Measurements from ENCODE around the gene MRPS15.
"Not testable (repeated sequence)": the region's sequence is repeated elsewhere in the genome, so short reads cannot be mapped to it uniquely, and the experiment has no call there.

MRPS15 gene

GRCh38 chr1:36481771-36482723 is 17.9 kb upstream of the MRPS15 start:
- TF ChIP-seq POLR2A (IDR thresholded peaks at IDR 0.05; ENCODE audit: low read depth, low read length): no peak
- no peak for TF ChIP-seq TAF1 (IDR thresholded peaks at IDR 0.05; ENCODE audit: borderline replicate concordance, low read depth, low read length)
- TF ChIP-seq POLR2AphosphoS5 (IDR thresholded peaks at IDR 0.05; ENCODE audit: low read depth, low read length): no peak
- DNase-seq (ENCODE audit: insufficient read length) (no peak), FAIRE-seq (no peak)

GRCh38 chr1:36481091-36481490 is 16.9 kb upstream of the MRPS15 start:
- FAIRE-seq (no peak), DNase-seq (ENCODE audit: insufficient read length) (no peak)
- TF ChIP-seq POLR2AphosphoS5 (IDR thresholded peaks at IDR 0.05; ENCODE audit: low read depth, low read length) (no peak), POLR2A (IDR thresholded peaks at IDR 0.05; ENCODE audit: low read depth, low read length) (no peak), TAF1 (IDR thresholded peaks at IDR 0.05; ENCODE audit: borderline replicate concordance, low read depth, low read length) (no peak)

- no peak for FAIRE-seq
- no peak for DNase-seq (ENCODE audit: insufficient read length)
- TF ChIP-seq POLR2AphosphoS5 (IDR thresholded peaks at IDR 0.05; ENCODE audit: low read depth, low read length) (no peak), POLR2A (IDR thresholded peaks at IDR 0.05; ENCODE audit: low read depth, low read length) (no peak), TAF1 (IDR thresholded peaks at IDR 0.05; ENCODE audit: borderline replicate concordance, low read depth, low read length) (no peak)
Measured at GRCh38 chr1:36480161-36480560, 16.0 kb upstream of the MRPS15 start.

- no peak for FAIRE-seq
- TF ChIP-seq POLR2A (IDR thresholded peaks at IDR 0.05; ENCODE audit: low read depth, low read length) (no peak), POLR2AphosphoS5 (IDR thresholded peaks at IDR 0.05; ENCODE audit: low read depth, low read length) (no peak), TAF1 (IDR thresholded peaks at IDR 0.05; ENCODE audit: borderline replicate concordance, low read depth, low read length) (no peak)
Measured at GRCh38 chr1:36479505-36480051, 15.4 kb upstream of the MRPS15 start.

GRCh38 chr1:36477615-36478014 is 13.4 kb upstream of the MRPS15 start:
- FAIRE-seq; DNase-seq (ENCODE audit: insufficient read length): not testable (repeated sequence)

More at GRCh38 chr1:36479505-36480051, 15.4 kb upstream of the MRPS15 start:
- DNase-seq (ENCODE audit: insufficient read length): no peak

- DNase-seq (ENCODE audit: insufficient read length) (no peak), FAIRE-seq (no peak)
- no peak for TF ChIP-seq TAF1 (IDR thresholded peaks at IDR 0.05; ENCODE audit: borderline replicate concordance, low read depth, low read length)
- TF ChIP-seq POLR2AphosphoS5 (IDR thresholded peaks at IDR 0.05; ENCODE audit: low read depth, low read length): no peak
- TF ChIP-seq POLR2A (IDR thresholded peaks at IDR 0.05; ENCODE audit: low read depth, low read length): no peak
Measured at GRCh38 chr1:36476945-36477344, 12.8 kb upstream of the MRPS15 start.

GRCh38 chr1:36475910-36476604 is 11.9 kb upstream of the MRPS15 start:
- DNase-seq (ENCODE audit: insufficient read length) (no peak), FAIRE-seq (no peak)
- no peak for TF ChIP-seq TAF1 (IDR thresholded peaks at IDR 0.05; ENCODE audit: borderline replicate concordance, low read depth, low read length)
- no peak for TF ChIP-seq POLR2AphosphoS5 (IDR thresholded peaks at IDR 0.05; ENCODE audit: low read depth, low read length)
- no peak for TF ChIP-seq POLR2A (IDR thresholded peaks at IDR 0.05; ENCODE audit: low read depth, low read length)

- TF ChIP-seq TAF1 (IDR thresholded peaks at IDR 0.05; ENCODE audit: borderline replicate concordance, low read depth, low read length): no peak
- no peak for TF ChIP-seq POLR2AphosphoS5 (IDR thresholded peaks at IDR 0.05; ENCODE audit: low read depth, low read length)
- no peak for TF ChIP-seq POLR2A (IDR thresholded peaks at IDR 0.05; ENCODE audit: low read depth, low read length)
- no peak for DNase-seq (ENCODE audit: insufficient read length)
- no peak for FAIRE-seq
Measured at GRCh38 chr1:36475341-36475740, 11.2 kb upstream of the MRPS15 start.

GRCh38 chr1:36472656-36473055 is 8.5 kb upstream of the MRPS15 start:
- FAIRE-seq (no peak), DNase-seq (ENCODE audit: insufficient read length) (no peak)
- TF ChIP-seq POLR2AphosphoS5 (IDR thresholded peaks at IDR 0.05; ENCODE audit: low read depth, low read length): no peak
- TF ChIP-seq TAF1 (IDR thresholded peaks at IDR 0.05; ENCODE audit: borderline replicate concordance, low read depth, low read length): no peak
- no peak for TF ChIP-seq POLR2A (IDR thresholded peaks at IDR 0.05; ENCODE audit: low read depth, low read length)

GRCh38 chr1:36471830-36472641 is 7.9 kb upstream of the MRPS15 start:
- no peak for FAIRE-seq
- TF ChIP-seq POLR2A (IDR thresholded peaks at IDR 0.05; ENCODE audit: low read depth, low read length) (no peak), POLR2AphosphoS5 (IDR thresholded peaks at IDR 0.05; ENCODE audit: low read depth, low read length) (no peak), TAF1 (IDR thresholded peaks at IDR 0.05; ENCODE audit: borderline replicate concordance, low read depth, low read length) (no peak)
- DNase-seq (ENCODE audit: insufficient read length): no peak

GRCh38 chr1:36469163-36469562 is 5.0 kb upstream of the MRPS15 start:
- DNase-seq (ENCODE audit: insufficient read length) (no peak), FAIRE-seq (no peak)
- TF ChIP-seq TAF1 (IDR thresholded peaks at IDR 0.05; ENCODE audit: borderline replicate concordance, low read depth, low read length) (no peak), POLR2A (IDR thresholded peaks at IDR 0.05; ENCODE audit: low read depth, low read length) (no peak), POLR2AphosphoS5 (IDR thresholded peaks at IDR 0.05; ENCODE audit: low read depth, low read length) (no peak)
